ENCODE data around the gene ACIN1.

The ACIN1 gene

GRCh38 chr14:23055621-23056144 is 39.3 kb downstream of the ACIN1 start:
- no peak for DNase-seq

DNA sequence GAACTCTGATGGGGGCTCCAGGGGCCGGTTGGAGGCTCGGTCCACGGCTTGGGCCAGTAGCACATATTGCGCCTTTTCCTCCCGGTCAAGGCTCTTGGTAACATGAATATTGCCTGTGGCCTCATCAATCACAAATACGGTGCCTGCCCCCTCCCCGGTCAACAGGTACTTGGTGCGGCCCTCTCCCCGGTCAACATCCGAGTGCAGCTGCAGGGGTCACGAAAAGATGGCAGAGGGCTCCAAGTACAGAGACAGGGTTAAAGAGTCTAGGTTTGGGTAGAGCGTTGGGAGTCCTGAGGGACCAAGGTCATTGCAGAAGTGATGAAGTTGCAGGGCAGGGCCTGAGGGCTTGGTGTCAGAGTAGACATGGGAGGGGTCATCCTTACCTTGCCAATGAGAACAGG is 39.8 kb downstream of the ACIN1 start:
- no peak for DNase-seq

DNA sequence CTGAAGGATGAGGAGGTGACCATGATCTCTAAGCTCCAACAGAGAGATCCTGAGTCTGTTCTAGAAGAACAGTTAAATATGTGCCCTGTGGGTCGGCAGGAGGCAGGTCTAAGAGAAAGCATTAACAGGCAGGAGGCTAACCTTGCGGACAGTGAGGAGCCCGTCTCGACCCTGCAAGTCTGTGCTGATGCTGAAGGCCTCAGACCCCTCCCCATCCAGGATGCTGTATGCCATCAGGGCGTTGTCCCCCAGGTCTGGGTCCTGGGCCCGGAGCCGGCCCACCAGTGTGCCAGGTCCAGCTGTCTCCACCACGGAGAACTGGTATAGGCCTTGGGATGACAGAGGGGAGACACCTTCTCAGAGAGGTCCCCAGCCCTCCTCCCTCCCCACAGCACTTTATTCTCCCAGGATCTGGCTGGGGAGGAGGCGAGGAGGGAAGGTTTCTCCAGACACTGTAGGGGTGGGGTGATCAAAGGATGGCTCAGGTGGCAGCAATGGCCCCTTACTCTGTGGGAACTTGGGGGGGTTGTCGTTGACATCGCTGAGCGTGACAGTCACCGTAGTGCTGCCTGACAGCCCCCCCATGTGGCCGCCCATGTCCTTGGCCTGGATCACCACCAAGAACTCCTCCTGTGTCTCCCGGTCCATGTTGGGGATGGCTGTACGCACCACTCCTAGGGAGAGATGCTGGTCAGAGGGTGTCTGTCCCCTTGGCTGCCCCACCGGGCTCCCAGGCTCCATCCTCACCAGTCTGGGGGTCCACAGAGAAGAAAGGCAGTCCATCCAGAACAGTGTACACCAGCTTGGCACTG is 40.7 kb downstream of the ACIN1 start:
- no peak for DNase-seq

- no peak for DNase-seq
Observed at GRCh38 chr14:23053426-23053825, 41.5 kb downstream of the ACIN1 start.

GRCh38 chr14:23052671-23053070 is 42.3 kb downstream of the ACIN1 start:
- DNase-seq: no peak

DNA sequence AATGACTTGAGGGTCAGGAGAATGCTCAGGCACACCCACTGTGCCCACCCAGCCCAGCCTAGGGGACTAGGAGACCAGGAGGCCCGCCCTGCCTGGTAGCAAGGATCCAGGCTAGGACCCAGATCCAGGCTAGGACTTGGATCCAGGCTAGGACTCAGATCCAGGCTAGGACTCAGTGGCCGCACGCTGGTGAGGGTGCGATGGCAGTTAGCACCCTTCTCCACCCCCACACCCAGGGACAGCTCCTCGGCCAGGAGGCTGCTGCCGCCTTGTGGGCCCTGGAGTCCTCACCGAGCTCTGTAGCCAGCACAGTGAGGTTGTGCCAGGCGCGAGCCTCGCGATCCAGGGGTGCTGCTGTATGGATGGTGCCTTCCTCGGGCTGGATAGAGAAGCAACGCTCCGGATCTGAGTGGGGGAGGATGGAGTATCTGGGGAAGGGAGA is 42.7 kb downstream of the ACIN1 start:
- DNase-seq: no peak

GRCh38 chr14:23051141-23052057 is 43.5 kb downstream of the ACIN1 start:
- DNase-seq: no peak

- no peak for DNase-seq
Observed at GRCh38 chr14:23049011-23049410, 45.9 kb downstream of the ACIN1 start.

DNA sequence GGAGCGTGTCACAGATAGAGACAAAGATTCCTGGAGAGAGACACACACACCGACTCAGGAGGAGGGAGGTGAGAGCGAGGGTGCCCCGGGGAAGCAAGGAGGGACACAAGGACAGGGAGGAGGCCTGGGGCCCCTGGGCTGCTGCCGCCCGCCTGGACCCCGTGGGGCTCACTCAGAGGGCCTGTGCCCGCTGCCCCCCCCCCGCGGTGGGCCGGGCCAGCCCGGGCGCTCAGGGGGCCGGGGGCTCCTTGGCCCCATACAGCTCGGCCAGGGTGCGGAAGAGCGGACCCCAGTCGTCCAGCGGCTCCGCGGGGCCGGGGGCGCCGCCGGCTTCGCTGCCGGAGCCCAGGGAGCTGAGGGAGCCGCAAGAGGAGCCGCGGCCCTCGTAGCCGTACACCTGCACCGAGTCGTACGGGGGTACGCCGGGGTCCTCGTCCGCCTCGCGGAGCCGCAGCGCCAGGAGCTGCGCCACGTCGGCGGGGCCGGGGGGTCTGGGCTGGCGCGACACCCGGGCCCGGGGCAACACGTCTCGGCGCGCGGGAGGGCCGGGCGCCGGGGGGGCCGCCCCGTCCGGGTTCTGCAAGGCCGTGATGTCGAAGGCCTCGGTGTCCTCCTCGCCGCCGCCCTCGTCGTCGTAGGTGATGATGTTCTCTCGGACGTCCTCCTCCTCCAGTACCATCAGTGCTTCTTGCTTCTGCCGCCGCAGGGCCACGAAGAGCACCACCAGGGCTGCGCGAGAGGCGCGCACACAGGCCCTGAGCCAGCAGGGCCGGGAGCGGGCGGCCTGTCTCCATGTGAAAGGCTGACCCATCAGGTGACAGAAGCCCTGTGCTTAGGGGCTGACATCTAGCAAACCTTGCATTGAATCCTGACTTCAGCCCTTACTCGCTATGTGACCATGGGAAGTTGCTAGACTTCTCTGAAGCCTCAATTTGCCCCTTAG is 46.9 kb downstream of the ACIN1 start:
- DNase-seq: no peak

GRCh38 chr14:23047034-23047634 is 47.8 kb downstream of the ACIN1 start:
- DNase-seq: no peak

DNA sequence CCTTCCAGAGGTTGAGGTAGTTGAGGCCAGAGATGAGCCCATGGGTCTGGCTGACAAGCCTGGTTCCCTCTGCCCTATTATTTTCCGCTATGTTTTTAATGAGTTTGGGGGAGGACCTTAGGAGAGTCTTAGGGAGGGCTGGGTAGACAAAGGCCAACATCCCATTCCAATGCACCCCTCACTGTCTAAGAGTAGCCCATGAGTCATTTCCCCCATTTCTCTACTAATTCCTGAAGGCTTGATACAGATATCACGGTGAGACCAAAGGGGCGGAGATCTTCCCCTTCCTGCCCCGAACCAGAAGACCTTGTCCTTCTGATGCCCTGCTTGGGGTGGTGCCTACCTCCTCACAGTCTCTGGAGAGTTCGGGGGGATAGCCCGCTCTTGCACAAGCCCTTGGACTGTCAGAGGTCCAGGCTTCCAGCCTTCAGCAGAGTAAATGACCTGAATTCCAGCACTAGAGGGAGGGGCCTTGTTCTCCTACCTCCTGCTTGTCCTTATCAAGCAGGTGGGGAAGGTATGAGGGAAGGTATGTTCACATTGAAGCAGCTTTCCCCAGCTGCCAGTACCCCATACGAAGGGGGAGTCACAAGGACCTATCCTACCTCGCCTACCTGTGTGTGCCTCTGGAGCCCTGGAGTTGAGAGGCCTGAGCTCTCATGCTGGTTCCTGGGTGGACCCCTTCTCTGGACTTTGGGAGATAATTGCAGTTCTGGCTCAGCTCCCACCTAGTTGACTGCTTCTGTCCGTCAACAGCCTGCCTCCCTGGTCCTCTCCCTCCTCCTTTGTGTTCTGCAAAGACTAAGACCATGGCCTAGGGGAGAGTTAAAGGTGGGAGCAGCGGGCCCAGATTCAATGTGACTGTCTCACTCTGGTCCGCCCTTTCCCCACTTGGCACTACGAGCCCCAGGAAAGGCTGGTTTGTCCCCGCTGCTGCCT is 49.2 kb downstream of the ACIN1 start:
- no peak for DNase-seq

DNA sequence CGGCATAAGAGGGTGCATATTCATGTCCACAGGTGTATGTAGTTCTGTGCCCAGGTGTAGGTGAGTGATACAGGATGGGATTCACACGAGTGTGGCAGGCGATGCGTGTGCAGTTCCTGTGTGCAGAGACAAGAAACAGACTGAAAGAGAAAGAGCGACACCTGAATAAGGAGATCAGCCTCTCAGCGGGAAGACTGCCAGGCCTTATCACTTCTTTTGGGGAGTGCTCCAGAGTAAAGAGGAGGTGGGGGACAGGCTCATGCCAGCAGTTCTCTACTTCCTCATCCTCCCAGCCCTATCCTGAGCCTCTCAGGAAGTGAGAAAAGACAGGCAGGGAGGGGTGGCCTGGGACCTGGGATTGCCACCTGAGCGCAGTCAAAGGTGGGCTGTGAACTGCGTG is 50.1 kb downstream of the ACIN1 start:
- DNase-seq: no peak

DNA sequence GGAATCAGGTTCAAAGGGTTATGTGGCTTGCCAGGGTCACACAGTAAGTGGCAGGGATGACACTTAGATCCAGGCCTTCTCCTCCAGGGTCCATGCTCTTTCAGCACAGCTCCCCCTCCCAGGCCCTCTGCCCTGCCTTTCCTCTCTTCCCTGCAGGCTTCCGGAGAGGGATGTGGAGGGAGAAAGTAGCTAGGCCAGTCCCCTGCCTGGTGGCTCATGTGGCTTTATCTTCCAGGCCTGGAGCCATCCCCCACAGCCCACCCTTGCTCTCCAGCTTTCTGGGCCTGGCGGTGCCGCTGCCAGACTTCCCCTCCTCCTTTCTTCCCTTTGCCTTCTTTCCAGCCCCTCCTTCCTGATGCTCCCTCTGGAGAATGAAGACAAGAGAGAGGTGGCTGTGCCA is 51.2 kb downstream of the ACIN1 start:
- DNase-seq: no peak

DNA sequence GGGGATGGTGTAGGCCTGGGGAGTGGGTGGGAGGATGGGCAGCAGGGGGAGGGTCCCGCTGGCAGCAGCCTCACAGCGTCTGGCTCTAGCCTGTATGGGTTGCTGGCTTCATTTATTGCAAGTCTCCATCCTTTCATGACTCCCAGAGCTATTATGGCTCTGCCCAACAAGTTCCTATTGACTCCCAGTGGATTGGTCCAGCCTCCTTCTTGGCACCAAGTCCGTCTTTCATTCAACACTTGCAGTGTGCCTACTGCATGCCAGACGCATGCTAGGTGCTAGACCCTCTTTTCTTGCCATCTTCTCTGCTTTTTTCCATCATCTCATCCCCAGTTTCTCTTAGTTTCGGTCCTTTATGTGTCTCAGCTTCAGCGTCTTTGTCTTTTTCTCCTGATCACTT is 51.8 kb downstream of the ACIN1 start:
- DNase-seq: no peak

- DNase-seq: no peak
Observed at GRCh38 chr14:23042162-23042965, 52.6 kb downstream of the ACIN1 start, which contains the start of gene PSMB11. TSS of gene PSMB11 (plus strand) at chr14:23042212. CDS start at chr14:23042226, 14 bp downstream.

GRCh38 chr14:23041729-23042128 is 53.2 kb downstream of the ACIN1 start:
- DNase-seq: no peak

DNA sequence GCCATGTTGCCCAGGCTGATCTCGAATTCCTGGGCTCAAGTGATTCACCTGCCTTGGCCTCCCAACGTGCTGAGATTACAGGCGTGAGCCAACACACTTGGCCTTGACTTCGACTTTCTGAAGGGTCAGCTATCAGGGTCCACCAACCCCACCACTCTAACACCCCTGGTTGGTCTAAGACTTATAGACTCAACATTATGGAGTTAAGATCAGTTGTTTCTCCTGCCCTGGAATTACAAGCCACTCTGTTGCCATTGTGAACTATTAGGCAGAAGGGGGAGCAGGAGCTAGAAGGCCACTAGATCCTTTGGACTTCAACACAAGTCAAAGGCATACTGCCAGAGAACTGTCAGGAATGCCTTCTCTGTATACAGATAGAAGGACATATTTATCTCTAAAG is 54.8 kb downstream of the ACIN1 start:
- DNase-seq: no peak

DNA sequence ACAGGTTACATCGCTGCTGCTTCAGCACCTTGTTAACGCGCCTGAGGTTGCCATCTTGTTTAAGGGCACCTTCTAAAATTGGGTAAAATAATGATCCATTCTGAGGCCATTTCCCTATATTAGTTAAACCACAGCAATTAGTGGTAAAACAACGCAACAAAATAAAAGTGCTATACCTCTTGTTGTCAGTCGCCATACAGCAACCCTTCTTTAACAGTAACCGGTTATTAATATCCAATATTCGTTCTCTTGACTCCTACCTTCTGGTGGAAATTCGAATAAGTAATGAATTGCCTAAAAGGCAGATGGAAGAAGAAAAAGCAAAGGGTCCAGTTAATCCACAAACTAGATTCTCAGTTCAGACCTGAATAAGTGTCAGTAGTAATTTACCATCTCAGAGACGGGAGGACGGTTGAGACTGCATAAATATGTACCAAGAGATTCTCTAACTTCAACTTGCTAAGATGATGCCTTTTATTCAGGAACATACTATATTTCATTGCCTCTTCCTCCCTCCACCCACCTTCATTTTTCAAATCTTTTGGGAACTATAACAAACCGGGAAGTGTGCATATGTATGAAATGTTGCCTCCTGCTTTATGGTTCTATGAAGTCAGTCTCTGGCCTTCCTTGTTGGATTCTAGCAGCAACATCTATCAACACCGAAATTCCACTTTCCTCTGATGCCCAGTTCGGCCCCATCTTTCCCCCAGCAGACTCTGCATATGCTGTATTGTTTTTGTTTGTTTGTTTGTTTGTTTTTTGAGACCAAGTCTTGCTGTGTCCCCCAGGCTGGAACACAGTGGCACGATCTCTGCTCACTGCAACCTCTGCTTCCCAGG is 59.4 kb downstream of the ACIN1 start:
- DNase-seq: no peak

All from activated gamma-delta T cell treated with Interleukin-2 at 50 U/mL for 16 hours (primary cell).